HG03571 (cell line): ENCODE results near the gene UCP3.
A peak's percentile ranks its signal among the peaks of the same experiment; 100 is the strongest.

ENCODE experiments used
- ATAC-seq: cut with Tn5 transposase; IDR thresholded peaks from one replicate; pipeline ENCODE4 v1.9.1; 2021; ENCODE audit not compliant: unreplicated experiment

Gene UCP3, protein sequence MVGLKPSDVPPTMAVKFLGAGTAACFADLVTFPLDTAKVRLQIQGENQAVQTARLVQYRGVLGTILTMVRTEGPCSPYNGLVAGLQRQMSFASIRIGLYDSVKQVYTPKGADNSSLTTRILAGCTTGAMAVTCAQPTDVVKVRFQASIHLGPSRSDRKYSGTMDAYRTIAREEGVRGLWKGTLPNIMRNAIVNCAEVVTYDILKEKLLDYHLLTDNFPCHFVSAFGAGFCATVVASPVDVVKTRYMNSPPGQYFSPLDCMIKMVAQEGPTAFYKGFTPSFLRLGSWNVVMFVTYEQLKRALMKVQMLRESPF

GRCh38 chr11:74008373-74009229 lies at the start of gene UCP3:
UCP3 (minus strand) TSS chr11:74009085; CDS start chr11:74007042, 2,043 bp downstream.
- ATAC-seq: no peak

- ATAC-seq: no peak
These were observed 48.6 kb upstream of the UCP3 start for GRCh38 chr11:74057249-74058151.

GRCh38 chr11:74055938-74056337 lies 47.1 kb upstream of the UCP3 start:
- no peak for ATAC-seq

GRCh38 chr11:74050465-74050864 lies 41.6 kb upstream of the UCP3 start:
- no peak for ATAC-seq

GRCh38 chr11:74048993-74049392 lies 40.1 kb upstream of the UCP3 start:
- no peak for ATAC-seq

DNA sequence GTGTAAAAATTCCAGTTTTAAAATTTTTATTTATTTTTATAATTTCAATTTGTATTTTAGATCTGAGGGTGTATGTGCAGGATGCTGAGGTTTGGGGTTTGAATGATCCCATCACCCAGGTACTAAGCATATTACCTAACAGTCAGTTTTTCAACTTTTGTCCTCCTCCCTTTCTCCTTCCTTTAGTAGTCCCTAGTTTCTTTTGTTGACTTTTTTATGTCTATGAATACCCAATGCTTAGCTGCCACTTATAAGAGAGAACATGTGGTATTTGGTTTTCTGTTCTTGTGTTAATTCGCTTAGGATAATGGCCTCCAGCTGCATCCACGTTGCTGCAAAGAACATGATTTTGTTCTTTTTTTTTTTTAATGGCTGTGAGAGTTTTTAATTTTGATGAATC lies 35.7 kb upstream of the UCP3 start:
- no peak for ATAC-seq

- ATAC-seq: no peak
These were observed 34.6 kb upstream of the UCP3 start for GRCh38 chr11:74043450-74043849.

DNA sequence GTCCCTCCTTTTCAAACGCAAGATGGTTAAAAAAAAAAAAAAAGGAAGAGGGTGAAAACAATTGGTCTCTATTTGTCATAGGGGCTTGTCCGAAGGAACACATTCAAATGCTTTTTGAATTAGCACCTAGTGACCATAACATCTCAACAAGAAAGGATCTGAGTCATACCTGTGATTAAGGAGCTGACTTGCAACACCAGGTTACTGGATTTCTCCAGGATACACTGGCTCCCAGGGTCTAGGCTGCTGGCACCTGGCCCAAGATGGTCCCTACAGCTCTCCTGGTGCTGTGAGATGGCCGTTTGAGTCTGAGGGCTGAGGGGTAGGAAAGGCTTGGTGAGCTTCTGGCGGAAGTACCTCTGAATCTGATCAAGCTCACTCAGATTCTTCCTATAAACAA lies 28.4 kb upstream of the UCP3 start:
- ATAC-seq: no peak

DNA sequence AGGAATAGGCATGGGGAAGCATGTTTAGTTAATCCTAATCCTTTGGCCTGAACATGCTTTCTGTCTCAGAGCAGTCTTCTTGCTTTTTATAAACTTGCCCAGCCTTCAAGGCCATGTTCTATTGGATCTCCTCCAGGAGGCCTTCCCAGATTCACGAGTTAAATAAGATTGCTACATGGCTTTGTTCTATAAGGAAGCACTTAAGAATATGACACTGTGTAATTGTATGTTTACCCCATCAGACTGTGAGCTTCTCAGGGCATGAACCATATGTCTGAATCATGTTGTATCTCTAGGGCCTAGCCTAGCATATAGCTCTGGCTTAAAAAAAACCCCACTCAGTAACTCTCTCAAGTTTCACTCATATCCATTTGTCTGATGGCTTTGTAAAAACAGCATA lies 26.4 kb upstream of the UCP3 start:
- ATAC-seq: no peak

- no peak for ATAC-seq
These were observed 24.2 kb upstream of the UCP3 start for GRCh38 chr11:74033046-74033445.

DNA sequence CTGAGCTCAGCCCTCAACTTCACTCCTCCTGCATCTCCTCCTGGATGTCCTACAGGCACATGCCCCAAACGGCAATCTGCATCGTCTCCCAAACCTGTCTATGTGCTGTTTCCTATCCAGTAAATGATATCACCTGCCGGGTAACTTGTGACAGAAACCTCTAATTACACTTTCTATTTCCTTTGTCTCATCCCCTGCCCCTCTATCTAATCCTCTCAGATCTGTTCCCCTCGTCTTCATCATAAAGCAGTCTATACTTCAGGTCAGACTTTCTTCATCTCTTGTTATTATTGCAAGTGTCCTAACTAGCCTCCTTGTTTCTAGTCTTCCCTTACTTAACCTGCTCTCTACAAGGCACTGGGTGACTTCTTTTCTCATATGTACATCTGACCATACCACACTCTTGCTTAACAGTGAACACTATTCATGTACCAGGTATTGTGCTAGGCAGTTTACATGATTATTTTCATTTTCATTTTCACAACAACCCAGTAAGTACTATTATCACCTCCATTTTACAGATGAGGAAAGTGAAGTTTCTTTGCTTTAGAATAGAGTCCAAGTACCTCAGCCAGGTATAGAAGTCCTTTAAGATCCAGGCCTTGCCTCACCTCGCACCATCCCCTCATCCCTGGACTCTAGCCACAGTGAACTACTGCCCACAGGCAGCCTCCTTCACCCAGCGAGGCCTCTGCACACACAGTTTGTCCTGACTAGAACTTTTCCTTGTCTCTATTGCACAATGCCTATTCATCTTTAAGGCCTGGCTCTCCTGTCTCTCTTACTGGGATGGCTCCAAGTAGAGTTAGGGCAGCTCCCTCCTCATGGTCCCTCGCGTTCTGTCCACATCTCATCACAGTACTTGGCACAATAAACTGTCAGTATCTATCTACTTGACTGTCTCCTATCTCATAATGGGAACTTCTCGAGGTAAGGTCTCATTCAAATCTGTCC lies 22.1 kb upstream of the UCP3 start:
- no peak for ATAC-seq

GRCh38 chr11:74025467-74026166 lies 16.7 kb upstream of the UCP3 start:
- no peak for ATAC-seq

GRCh38 chr11:74024261-74025029 lies 15.6 kb upstream of the UCP3 start:
- ATAC-seq: no peak

GRCh38 chr11:74023276-74023675 lies 14.4 kb upstream of the UCP3 start:
- no peak for ATAC-seq

DNA sequence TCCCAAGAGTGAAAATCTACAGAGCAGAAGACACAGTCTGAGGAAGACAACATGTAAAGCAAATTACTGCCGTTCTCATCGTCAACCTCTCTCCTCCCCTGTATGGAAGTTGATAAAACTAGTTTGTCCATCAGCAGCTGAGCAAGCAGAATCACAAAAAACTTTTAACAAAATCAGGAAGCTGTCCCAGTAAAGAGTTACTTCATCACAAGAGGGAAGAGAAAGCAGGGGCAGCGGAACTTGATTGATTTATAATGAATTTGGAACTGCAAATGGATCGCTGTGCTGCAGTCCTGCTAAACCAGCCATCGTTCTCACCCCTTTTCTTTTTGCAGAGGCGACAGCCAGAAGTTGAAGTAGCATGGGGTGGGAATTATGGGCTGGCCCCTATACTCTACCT lies 13.7 kb upstream of the UCP3 start:
- ATAC-seq: no peak

GRCh38 chr11:74021998-74022397 lies 13.1 kb upstream of the UCP3 start:
- no peak for ATAC-seq

- peak; percentile 77 for ATAC-seq
These were observed 11.7 kb upstream of the UCP3 start for GRCh38 chr11:74020539-74020938.

- no peak for ATAC-seq
These were observed 11.0 kb upstream of the UCP3 start for GRCh38 chr11:74019860-74020259.
